GM21576 (cell line): Measurements from ENCODE around the gene MED4.
A peak's percentile ranks its signal among the peaks of the same experiment; 100 is the strongest.

Experiments
- ATAC-seq: cut with Tn5 transposase; IDR thresholded peaks from one replicate; pipeline ENCODE4 v1.9.1; 2021; ENCODE audit warnings: mild to moderate bottlenecking, moderate library complexity; ENCODE audit not compliant: unreplicated experiment

The MED4 gene

GRCh38 chr13:48094781-48095502 is at the start of gene MED4:
TSS of gene MED4 (minus strand) at chr13:48095104. CDS start at chr13:48095078, 26 bp downstream.
- peak; percentile 91 for ATAC-seq

- no peak for ATAC-seq
These were observed 49.6 kb upstream of the MED4 start for GRCh38 chr13:48144413-48145035.

- peak; percentile 89 for ATAC-seq
These were observed 47.5 kb upstream of the MED4 start for GRCh38 chr13:48142436-48142835.

- ATAC-seq: no peak
These were observed 43.4 kb upstream of the MED4 start for GRCh38 chr13:48138270-48138669.

- no peak for ATAC-seq
These were observed 38.1 kb upstream of the MED4 start for GRCh38 chr13:48132961-48133360.

- ATAC-seq: no peak
These were observed 36.6 kb upstream of the MED4 start for GRCh38 chr13:48131533-48131932.

- peak; percentile 77 for ATAC-seq
These were observed 32.3 kb upstream of the MED4 start for GRCh38 chr13:48126944-48127830.

- ATAC-seq: no peak
These were observed 30.9 kb upstream of the MED4 start for GRCh38 chr13:48125794-48126228.

- ATAC-seq: no peak
These were observed 28.9 kb upstream of the MED4 start for GRCh38 chr13:48123812-48124211.

GRCh38 chr13:48121733-48122132 is 26.8 kb upstream of the MED4 start:
- no peak for ATAC-seq

GRCh38 chr13:48120241-48120640 is 25.3 kb upstream of the MED4 start:
- ATAC-seq: no peak

GRCh38 chr13:48118030-48118429 is 23.1 kb upstream of the MED4 start:
- no peak for ATAC-seq

- ATAC-seq: no peak
These were observed 21.9 kb upstream of the MED4 start for GRCh38 chr13:48116808-48117207.

- no peak for ATAC-seq
These were observed 18.8 kb upstream of the MED4 start for GRCh38 chr13:48113756-48114130.

- ATAC-seq: no peak
These were observed 18.2 kb upstream of the MED4 start for GRCh38 chr13:48112896-48113755.

GRCh38 chr13:48110931-48111721 is 16.2 kb upstream of the MED4 start:
- no peak for ATAC-seq

- ATAC-seq: no peak
These were observed 15.4 kb upstream of the MED4 start for GRCh38 chr13:48110132-48110868.

GRCh38 chr13:48108106-48108505 is 13.2 kb upstream of the MED4 start:
- no peak for ATAC-seq

GRCh38 chr13:48097793-48098192 is 2.9 kb upstream of the MED4 start:
- ATAC-seq: no peak
